Measurements from ENCODE around the gene FAM222A.
A peak's percentile ranks its signal among the peaks of the same experiment; 100 is the strongest.

Gene FAM222A

DNA sequence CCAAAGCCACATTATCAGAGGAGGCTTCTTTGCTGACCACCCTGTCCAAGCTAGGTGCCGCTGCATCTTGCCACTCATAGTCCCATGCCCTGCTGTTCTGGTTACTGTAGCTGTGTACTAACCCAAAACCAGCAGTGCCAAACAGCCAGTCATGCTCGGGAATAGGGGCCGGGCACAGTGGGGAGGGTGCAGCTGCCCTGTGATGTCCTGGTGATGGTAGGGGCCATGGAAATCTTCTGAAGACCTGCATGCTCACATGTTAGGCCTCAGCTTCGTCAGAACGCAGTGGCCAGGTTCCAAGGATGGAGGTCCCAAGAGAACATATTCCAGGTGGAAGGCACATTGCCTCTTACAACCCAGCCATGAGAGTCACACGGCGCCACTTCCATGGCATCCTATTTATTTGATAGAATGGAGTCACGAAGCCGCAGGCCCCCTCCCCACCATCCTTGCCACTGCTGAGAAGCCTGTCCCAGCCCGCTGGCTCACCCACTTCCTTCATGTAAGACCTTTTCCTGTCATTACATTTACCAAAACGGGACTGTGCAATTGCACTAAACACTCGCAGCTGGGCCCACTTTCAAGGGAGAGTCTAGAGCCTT lies 48.5 kb downstream of the FAM222A start:
- DNase-seq, result no peak

DNA sequence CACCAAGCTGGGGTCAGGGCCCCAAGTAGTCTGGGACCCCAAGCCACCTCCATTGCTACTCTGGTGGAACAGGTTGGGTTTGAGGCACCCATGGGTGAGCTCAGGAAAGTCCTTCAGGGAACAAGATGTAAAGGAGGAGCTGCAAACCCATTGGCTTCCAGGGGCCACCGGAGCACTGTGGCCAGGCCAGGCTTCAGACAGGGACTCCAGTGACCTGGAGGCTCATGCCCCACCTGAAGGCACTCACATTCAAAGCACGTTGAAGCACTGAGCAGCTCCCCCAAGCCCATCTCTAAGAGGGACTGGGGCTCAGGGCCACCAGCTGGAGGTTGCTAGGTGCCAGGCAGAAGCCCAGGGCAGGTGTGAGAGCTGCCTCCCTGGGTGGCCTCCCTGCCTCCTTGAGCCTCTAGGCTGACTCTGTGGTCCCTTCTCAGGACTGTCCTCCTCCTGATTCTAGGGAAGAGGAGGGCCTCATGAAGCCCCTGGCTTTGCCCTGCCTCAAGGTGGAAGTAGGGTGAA lies 49.1 kb downstream of the FAM222A start:
- no peak for DNase-seq

DNA sequence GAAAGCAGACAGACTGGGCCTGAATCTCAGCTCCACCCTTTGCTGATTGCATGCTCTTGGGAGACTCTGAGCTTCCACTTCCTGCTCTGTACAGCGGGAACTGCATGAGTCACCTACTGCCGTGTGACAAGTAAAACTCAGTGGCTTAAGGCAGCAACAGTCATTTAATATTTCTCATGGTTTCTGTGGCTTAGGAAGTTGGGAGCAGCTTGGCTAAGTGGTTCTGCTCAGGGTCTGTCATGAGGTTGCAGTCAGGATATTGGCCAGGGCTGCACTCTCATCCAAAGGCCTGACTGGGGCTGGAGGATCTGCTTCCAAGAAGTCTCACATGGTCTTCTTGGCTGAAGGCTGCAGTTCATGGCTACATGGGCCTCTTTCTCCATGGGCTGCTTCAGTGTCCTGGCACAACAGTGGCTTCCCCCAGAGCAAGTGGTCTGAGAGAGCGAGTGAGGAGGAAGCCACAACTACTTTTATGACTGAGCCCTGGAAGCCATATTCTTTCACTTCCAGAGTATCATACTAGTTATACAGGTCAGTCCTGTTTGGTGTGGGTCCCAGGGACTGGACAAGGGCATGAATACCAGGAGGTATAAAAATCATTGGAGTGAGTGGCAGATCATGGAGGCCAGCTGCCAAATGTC lies 49.7 kb downstream of the FAM222A start:
- no peak for DNase-seq

DNA sequence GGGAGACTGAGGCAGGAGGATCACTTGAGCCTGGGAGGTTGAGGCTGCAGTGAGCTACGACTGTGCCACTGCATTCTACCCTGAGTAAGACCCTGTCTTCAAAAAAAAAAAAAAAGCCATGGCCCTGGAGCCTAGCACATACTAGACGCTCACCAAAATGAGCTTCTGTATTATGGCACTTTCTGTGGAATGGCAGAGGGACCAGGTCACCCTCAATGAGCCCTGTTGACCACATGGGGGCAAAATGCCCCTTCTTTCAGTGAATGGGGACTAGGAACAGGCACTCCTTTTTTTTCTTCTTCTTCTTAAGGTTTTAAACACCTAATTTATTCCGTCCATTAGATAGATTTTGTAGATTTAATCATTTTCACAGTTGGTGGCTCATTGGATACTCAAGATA lies 50.5 kb downstream of the FAM222A start:
- no peak for DNase-seq

DNA sequence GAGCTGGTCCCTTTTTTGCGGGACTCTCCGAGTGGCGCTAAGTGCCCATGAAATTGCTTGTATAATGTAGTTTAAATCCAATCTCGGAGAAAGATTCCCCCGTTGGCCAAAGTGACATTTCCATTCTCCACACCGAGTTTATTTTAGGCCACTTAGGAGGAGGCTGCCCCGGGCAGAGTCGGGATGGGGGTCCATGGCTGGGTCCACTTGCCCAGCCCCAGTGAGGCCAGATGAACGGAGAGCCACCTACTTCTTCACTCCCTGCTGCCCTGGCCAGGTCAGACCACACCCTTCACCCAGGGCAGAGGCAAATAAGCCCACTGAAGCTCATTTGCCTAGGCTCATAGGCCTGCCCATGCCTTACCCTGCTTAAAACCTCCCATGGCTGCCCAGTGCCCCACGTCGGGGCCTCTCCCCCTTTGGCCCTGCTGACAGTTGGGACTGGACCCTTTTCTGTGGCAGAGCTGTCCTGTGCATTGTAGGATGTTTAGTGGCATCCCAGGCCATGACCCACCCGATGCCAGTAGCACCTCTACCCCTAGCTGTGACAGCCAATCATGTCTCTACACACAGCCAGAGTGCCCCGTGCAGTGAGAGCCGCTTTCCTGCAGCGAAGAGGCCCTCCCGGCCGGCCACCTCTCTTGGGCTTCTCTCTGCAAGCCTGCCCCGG lies 51.3 kb downstream of the FAM222A start:
- no peak for DNase-seq

DNA sequence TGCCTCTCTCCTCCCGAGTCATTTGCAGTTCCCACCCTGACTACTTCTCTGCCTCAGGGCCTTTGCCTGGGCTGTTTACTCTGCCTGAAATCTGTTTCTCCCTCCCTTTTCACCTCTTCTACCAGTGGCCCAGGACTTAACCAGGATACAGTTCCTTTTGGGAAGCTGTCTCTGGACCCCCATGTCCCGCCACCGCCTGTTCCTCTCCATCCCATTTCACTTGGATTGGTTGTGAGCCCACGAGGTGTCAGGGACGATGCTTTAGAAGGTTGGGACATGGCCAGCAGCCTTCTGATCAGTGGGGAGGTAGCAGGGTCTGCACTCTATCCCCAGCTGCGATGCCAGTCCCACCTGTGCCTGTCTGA lies 51.8 kb downstream of the FAM222A start:
- no peak for DNase-seq

DNA sequence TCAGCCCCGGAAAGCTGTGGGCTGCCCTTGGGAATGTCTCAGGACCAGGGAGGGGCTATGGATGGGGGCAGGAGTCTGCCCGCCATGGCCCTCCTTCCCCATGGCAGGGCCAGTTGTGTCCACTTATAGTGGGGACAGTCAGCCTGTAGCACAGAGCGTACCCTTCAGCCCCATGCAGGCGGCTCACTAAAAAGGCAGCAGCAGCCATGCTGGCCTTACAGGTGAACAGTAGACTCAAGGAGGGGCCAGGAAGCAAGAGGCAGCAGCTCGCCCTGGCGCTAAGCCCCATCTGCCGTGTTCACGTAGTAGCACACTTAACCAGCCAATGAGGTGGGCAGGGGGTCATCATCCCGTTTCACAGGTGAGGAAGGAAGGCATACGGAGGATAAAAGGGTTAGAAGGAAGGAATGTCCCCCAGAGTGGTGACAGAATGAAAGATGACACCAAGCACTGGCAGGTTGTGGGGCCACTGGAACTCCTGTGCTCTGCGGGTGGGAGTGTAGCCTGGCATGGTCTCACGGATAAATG lies 52.7 kb downstream of the FAM222A start:
- DNase-seq, result no peak

DNA sequence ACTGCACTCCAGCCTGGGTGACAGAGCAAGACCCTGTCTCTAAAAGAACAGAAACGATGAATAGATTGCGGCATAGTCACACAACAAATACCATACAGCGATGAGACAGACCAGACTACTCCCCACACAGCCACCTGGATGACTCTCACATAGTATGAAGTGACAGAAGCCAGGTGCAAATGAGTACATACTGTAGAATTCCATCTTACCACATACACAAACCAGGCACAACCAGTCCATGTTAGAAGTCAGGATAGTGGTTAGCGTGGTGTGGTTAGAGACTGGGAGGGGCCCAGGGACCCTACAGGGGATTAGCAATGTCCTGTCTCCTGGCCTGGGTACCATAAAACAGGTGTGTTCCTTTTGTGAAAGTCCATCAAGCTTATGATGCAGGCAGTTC lies 53.8 kb downstream of the FAM222A start:
- DNase-seq, result no peak

DNA sequence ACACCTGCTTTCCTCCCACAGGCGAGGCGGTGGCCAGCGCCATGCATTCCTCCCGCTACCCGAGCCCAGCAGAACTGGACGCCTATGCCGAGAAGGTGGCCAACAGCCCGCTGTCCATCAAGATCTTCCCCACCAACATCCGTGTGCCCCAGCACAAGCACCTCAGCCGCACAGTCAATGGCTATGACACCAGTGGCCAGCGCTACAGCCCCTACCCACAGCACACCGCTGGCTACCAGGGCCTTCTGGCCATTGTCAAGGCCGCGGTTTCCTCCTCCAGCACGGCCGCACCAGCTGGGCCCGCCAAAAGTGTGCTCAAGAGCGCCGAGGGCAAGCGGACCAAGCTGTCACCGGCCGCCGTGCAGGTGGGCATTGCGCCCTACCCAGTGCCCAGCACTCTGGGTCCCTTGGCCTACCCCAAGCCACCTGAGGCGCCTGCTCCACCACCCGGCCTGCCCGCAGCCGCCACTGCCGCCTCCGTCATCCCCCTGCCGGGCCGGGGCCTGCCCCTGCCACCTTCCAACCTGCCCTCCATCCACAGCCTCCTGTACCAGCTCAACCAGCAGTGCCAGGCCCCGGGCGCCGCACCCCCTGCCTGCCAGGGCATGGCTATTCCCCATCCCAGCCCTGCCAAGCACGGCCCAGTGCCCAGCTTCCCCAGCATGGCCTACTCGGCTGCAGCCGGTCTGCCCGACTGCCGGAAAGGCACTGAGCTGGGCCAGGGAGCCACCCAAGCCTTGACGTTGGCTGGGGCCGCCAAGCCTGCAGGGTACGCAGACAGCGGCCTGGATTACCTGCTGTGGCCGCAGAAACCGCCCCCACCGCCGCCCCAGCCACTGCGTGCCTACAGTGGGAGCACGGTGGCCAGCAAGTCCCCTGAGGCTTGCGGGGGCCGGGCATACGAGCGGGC lies 54.6 kb downstream of the FAM222A start:
- DNase-seq, result no peak

DNA sequence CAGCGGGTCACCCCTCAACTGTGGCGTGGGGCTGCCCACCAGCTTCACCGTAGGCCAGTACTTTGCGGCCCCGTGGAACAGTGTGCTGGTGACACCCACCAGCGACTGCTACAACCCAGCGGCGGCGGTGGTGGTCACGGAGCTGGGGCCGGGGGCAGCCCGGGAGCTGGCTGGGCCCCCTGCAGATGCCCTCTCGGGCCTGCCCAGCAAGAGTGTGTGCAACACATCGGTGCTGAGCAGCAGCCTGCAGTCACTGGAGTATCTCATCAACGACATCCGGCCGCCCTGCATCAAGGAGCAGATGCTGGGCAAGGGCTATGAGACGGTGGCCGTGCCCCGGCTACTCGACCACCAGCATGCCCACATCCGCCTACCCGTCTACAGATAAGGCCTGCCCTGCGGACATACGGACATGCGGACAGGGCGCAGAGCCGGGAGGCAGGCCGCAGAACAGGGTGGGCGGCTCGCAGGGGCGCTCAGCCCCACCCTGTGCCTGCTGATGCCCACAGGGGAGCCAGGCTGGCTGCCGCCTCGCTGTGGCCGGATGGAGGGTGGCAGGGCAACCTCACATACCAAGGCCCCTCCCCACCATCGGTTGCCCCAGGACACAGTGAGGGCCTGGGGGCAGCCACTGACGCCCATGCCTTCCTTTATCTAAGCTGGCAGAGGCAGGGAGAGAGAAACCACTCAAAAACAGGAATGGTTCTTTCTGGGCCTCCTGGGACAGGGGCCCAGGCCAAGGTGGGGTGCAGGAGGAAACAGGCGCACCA lies 55.5 kb downstream of the FAM222A start:
- DNase-seq, result no peak

DNA sequence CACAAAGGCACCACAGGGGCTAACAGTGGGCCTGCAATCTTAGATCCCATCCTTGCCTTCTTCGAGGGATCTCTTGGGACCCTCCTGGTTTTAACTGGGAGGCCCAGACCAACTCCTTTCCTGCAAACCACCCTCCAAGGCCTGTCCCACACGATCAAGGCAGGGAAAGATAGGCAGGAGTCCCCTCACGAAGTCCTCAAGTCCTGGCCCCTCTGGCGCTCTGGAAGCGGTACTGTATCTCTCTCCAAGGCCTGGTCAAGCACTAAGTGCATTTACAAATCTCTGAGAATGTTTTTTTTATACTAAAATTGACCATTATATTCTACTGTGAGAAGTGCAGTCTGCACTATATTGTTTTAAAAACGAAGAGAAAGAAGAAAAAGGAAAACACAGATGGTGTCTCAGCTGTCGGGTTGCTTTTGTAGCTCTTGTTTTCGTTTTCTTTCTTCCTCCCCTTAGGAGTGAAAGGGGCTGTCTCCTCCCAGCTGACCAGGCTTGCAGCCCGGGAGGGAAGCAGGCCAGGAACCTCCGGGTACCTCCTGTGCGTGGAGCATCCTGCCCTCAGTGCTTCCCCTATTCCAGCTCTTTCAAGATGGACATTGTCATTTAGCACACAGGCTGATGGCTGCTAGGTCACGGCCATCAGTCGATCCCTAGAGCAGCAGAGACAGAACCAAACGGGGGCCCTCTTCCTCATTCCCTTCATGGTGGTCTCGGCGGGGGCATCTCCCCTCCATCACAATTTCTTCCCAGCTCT lies 56.7 kb downstream of the FAM222A start:
- DNase-seq, result no peak

DNA sequence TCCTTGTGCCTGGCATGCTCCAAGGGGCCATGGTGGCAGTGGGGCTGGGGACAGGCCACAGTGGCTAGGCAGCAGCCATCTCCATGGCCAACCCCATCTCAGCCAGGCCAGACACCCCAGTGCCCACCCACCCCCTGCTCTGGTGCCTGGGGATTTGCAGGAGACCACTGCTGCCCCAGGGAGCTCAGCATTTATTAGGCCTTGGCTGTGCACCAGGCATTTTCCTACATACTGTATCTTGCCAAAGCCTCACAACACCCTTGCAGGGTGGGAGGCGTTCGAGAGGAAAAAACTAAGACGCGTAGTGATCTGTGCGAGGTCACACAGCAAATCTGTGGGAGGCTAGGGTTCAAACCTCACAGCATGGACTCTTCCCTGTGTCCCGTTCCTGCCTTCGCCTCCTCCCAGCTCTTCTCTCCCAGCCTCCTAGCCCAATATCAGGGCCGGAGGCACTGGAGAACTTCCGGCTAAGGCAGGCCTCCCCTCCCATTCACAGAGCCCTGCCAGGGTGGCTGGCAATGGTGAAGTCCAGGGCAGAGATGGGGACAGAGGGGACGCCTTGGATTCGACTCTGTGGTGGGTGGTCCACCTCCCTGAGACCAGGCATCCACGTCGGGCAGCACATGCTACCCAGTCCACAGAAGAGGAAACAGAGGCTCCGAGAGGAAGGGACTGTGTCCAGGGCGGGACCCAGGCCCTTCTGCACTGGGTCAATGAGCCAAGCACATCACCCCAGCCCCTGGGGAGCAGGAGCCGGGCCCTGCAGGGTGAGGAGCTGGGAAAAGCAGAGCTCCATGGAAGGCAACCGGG lies 57.4 kb downstream of the FAM222A start:
- no peak for DNase-seq

DNA sequence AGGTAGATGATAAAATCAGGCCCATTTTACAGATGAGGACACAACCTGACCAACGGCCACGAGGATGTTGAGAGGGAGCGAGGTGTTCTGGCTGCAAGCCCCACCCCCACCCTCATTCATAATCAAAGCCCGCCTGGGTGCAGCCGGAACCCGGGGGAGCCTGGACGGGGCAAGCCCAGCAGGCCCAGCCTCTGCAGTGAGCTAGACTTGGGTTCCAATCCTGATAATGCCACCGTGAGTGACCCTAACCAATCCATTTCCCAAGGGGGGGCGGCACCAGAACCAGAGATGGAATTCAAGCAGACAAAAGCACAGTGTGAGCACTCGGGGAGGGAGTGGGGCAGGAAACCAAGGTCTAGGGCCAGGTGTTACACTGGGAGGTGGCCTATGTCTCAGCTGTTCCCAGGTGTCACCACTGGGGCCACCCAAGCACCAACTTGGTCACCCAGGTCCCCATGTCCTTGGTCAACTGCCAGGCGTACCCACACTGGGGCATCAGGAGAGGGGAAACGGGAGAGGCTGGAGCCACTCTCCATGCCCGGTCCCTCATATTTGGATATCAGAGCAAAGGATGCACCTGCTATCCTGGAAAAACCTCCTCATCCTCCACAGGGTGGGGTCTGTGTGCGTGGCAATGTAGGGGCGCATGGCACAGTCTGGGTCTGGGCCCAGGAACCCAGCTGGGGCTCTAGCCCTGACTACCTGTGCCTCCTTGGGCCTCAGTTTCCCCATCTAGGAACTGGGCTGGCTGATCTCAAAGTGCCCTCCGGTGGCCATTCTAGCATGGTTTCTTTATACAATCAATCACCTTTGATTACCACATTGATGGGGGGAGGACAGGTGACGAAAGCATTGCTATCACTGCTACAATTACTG lies 58.4 kb downstream of the FAM222A start:
- no peak for DNase-seq

DNA sequence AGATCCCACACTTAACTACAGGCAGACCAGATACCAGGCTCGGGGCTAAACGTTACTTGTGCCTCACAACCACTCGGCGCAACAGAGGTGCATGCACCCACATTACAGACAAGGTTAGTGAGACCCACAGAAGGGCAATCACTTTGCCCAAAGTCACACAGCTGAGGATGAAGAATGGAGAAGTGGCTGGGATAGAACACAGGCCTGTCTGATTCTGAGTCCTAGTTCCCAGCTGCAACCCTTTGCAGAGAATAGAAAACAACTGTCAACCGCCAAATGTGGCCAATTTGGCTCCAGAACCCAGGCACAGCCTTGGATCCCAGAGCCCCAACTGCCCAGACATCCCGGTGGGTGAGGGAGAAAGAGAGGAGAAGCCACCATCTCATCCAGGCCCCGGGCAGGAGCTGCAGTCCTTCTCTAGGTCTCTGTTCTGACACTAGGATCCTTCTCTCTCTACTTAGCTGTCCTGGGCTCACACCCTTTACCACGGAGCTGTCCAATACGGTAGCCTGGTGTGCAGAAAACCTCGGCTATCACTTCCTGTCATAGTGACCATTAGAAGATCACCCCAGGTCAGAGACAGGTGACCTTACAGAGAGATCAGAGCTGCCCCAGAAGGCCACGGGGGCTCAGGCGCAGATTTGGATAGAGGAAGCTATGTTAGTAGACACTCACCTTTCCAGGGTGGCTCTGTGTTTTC lies 59.1 kb downstream of the FAM222A start:
- DNase-seq, result no peak

DNA sequence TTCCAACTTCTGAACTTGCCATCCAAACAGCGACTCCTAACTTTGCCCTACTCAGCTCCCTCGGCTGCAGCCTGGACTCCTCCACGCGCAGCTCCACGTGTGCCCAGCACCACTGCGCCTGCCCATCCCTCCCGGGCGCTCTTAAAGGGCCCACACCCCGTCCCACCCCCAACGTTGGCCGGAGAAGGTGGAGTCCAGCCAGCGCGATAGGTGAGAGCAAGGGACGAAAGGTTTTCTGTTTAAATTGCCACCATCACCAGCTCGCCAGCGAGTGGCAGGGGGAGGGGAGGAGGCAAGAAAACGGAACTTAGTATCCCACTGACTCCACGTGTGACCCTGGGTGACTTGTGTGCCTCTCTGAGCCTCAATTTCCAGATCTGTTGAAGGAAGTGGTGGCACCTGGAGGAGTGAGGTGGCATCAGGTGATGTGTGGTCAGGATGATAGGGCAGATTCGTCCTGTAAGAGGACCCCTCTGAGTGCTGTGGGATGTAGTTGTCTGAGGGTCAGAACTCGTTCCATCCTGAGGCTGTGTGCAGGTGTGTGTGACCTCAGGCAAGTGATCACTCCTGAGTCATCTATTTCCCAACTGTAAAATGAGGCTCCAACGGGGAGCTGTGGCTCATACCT lies 59.9 kb downstream of the FAM222A start:
- no peak for DNase-seq

DNA sequence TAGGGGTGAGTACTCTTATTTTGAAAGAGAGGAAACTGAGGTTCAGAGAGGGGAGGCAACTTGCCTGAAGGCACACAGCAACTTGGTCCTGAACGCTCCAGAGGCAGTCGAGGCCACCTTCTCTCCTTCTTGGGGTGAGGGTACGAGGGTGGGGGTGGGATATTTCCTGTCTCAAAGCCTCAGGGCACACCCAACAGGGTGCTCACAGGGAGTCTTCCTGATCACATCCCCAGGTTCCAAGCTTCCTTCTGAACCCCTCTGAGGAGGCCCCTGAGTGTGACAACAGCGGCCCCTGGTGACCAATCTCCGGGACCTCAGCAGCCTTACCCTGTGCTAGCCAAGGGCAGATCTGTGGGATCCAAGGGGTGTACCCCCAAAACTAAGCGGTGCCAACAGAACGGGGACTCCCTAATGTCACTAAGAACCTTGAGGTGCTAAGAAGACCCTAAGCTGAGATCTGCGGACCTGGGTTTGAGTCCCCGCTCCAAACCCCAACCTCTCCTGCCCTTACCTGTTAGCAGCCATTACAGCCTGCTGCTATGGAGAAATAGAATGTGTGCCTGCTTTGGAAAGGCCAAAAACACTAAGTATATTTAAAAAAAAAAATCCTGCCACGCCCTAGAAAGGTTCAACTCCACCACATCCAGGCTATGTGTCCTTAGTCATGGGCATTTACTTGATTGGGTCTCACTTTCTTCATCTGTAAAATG lies 61.7 kb downstream of the FAM222A start:
- DNase-seq, result peak; percentile 63

DNA sequence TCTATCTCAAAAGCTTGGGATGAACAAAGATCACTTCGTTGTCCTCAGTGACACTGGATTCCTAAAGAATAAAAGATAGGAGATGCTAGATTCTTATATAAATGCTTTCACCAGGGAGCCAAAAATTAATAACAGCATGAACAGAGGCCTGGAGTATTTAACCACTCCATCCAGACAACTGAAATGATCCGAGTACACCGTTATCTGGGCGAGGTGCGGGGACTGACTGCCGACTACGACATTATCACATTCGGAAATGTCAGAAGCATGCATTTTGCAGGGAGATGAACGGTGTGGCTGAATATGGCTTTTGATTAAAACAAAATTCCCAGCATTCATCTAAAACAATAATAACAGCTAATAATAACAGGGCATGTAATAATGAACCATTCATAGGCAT lies 63.0 kb downstream of the FAM222A start:
- DNase-seq, result no peak

DNA sequence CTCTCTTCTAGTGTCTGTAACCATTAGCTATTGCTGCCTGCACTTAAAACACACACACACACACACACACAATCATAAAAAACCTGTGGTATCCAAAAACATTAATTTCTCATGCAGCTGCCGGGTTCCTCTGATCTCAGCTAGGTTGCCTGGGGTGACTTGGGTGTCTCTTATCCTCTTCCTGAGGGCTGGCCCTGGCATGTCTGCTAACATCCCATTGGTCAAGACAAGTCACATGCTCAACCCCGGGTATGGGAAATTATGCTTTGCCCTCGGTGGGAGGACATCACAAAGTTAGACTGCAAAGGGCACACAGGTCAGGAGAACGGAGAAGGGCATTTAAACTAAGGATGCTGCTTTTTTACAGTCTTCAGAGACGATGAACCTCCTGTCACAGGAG lies 63.9 kb downstream of the FAM222A start:
- peak; percentile 53 for DNase-seq
